Activated CD4-positive, alpha-beta T cell treated with anti-CD3 and anti-CD28 coated beads for 24 hours (primary cell): Measurements from ENCODE around the gene TMEM244.
"Not testable (repeated sequence)": the region's sequence is repeated elsewhere in the genome, so short reads cannot be mapped to it uniquely, and the experiment has no call there.

ENCODE experiments used
- DNase-seq, 2 donors: peaks; one replicate each; pipeline ENCODE4 v3.0.0-alpha.2; 2020; ENCODE audit warnings: low read depth in 2 of 2

The TMEM244 gene

DNA sequence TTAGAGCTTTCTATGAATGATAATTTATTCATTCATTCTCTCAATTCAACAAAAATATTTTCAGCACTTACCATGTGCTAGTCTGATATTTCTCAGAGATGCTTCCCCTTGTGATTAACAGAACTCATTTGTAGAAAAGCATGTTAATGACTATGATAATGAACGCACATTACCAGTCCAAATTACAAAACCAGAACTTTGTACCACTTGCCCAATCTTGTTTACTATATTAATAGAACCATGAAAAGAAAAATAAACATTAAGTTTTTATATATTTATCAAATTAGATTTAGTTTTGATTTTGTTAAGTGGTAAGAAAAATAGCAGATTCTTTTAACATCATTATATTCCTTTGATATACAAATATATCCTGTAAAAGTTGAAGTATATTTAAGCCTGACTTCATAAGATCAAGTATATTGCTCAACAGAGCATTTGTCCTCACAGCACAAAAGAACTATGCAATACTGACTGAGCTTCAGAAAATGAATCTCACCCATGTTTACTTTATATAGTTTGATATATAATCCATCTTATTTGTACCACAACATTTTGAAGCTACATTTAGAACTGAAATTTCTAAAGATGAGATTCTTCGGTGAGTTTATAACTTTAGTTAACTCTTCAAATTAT, 48.9 kb downstream of the TMEM244 start:
- no peak for DNase-seq

DNA sequence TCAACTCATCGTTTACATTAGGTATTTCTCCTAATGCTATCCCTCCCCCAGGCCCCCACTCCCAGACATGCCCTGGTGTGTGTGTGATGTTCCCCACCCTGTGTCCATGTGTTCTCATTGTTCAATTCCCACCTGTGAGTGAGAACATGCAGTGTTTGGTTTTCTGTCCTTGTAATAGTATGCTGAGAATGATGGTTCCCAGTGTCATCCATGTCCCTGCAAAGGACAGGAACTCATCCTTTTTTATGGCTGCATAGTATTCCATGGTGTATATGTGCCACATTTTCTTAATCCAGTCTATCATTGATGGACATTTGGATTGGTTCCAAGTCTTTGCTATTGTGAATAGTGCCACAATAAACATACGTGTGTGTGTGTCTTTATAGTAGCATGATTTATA, 54.0 kb downstream of the TMEM244 start:
- DNase-seq = not testable (repeated sequence)

DNA sequence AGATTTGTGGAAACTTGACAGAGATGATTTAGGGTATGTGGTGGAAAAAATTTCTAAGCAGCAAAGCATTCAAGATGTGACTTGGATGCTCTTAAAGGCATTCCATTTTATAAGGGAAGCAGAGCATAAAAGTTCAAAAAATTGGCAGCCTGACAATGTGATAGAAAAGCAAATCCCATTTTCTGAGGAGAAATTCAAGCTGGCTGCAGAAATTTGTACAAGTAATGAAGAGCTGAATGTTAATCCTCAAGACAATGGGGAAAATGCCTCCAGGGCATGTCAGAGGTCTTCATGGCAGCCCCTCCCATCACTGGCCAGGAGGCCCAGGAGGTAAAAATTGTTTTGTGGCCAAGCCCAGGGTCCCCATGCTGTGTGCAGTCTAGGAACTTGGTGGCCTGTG, 58.2 kb downstream of the TMEM244 start:
- not testable (repeated sequence) for DNase-seq

DNA sequence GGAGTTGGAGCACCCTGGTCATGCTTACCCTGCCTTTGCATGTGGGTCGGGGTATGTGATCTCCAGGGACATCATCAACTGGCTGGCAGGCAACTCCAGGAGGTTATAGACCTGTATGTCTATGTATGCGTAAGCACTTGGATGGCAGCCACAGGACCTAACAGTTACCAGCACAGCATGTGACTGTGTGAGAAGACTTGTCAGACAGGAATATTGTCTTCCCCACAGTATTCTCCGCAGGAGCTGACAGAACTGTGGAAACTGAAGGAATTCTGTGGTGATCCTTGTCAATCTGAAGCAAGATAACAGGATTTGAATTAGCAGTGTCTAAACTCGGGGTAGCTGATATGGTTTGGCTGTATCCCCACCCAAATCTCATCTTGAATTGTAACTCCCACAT, 59.2 kb downstream of the TMEM244 start:
- no peak for DNase-seq

DNA sequence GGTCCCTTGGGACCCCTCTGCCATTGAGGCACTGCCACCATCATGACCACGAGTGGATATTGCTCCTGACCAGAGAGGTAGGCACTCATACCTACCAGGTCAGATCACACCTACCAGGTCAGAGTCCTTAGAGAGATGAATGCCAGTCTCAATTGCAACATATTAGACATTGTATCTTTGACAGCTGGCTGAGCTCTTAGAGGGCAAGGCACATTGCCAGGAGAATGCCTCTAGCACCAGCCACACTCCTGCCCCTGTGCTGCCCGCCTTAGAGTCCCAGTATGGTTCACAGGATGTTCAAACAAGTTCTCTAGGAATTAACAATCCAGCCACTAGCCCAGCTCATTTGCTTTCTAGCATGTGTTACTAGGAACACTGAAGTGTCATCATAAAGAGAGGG, 65.9 kb downstream of the TMEM244 start:
- DNase-seq = no peak

DNA sequence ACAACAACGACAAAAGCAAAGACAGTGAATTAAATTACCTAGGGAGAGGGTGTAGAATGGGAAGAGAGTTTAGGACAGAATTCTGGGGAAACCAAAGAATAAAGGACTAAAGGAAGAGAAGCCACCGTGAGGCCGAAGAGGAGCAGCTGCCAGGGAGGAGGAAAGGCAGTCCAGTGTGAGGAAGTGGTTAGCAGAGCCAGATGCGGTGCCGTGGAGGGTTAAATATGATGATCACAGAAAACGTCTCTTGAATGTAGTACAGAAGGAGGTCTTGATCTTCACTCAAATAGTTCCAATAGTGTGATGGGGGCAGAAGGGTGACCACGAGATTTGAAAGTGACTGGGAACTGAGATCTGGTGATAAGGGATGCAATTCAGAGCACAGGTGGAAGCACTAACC, 67.7 kb downstream of the TMEM244 start:
- no peak for DNase-seq

DNA sequence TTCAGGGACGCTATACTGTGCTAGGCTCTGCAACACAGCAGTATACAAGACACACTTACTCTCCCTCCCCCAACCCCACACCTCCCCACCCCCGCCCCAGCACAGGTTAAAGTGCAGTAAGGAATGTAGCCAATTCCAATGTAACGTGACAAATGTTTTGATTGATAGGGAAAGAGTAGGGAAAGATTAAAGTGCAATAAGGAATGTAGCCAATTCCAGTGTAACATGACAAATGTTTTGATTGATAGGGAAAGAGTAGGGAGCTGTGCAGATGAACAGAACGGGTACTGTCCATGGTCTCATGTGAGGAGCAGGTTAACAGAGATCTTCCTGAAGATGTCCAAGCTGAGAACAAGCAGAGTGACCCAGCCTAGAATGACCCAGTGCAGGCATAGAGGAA, 69.1 kb downstream of the TMEM244 start:
- no peak for DNase-seq

DNA sequence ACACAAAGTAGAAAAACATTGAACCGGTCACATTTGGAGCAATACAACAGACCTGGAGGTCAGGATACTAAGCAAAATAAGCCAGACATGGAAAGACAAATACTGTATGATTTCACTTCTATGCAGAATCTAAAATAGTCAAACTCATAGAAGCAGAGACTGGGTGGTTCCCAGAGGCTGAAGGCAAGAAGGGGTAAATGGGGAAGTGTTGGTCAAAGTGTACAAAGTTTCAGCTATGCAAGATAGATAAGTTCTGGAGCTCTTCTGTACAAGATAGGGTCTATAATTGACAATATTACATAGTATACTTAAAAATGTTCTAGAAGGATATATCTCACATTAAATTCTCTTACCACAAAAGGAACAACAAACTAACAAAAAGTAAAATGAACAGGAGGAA, 70.3 kb downstream of the TMEM244 start:
- no peak for DNase-seq

DNA sequence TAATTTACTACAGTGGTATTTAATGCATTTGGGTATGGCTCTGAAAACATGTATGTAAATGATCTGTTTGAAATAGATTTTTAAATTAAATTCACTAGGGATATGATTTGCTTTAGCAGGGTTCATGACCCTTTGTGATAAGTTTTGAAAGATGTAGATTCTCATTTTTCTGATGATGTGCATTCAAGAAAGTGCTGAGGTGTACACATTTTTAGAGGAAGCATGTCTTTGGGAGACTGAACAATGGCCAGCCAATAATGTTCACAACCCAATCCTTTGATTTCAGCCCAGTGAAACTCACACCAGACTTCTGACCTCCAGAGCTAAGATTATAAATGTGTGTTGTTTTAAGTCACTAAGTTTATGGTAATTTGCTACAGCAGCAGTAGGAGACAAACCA, 71.1 kb downstream of the TMEM244 start:
- DNase-seq = no peak

DNA sequence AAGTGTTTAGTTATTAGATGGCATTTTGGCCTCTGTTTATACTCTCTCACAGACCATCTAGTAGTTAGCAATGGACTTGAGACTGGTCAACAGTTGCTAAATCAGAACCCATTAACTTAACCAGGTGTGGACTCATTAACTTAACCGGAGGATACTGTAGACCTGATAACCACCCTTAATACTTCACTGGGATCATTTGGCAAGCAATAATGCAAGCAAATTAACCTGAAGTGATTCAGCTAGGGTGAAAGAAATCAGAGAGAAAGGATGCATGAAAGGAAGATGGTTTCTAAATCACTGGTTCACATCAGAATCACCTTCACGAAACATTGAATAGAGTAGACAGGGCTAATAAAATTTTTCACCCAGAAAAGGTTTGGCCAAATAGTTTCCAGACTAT, 73.3 kb downstream of the TMEM244 start:
- no peak for DNase-seq

DNA sequence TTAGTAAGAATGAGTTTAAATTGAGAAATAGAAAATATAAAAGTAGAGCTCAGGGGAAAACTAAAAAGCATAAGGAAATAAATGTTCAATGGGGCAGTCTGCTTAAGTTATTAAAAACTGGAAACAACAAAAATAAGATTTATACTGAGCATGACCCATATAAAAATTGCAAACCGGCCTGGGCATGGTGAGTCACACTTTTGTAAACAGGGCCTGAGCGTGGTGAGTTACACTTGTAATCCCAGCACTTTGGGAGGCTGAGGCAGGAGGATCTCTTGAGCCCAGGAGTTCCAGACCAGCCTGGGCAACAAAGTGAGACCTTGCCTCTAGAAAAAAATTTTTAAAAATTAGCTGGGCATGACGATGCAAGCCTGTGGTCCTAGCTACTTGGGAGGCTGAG, 74.6 kb downstream of the TMEM244 start:
- no peak for DNase-seq

DNA sequence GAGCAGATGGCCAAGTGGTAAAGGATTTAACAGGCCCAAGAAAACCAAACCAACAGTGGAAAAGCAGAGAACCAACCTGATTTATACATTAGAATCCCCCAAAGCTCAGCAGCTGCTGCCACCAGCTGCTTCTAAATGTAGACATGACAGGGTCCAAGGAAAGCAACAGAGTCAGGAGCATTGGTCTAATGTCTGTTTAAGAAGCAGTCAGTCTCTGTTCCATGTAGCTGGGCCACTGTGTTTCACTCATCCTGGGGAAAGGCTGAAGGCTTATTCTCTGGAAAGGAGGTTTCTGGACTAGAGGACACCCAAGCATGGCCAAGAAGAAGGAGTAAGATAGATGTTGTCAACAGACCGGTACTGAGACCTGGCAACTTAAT, 75.4 kb downstream of the TMEM244 start:
- DNase-seq = no peak

DNA sequence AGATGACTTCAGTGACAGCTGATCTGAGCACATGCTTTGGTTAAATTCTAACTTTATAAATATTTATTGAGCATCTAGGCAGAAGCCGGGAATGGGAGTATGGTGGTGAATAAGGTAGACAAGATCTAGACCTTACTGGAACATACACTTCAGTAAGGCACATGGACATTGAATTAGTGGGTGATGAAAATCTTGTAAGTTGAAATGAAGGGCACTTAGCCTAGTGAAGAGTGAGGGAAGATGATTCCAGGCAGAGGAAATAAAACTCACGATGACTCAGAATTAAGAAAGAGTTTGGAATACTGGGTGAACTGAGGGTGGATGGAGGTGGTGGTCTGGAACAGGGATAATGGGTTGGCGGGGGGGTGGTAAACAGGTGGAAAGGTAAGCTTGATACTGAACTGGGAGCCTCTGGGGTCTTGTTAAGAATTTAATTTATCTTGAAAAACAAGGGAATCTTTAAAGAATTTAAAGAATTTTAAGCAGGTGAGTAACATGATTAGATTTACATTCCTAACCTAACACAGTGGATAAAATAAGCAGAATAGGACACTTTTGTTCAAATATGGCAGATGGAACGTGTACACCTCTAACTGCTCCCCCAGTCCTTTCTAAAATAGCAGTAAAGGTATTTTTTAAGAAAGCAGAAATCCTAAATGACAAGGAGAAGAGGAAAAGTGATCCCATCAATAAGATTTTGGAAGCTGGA, 75.9 kb downstream of the TMEM244 start:
- no peak for DNase-seq
